Lower lobe of right lung (tissue), 2 donors: ENCODE results near the gene MAPT. TPM values are rescaled to one million over a fixed set of nuclear protein-coding genes. Genes with fewer than 3 reads are reported as not detected.

Source experiments
- ATAC-seq, 2 donors: fragments of 200-7000 bp; cut with Tn5 transposase; one replicate each; pipeline ENCODE4 v1.9.1; 2020 to 2022; ENCODE audit warnings: mild to moderate bottlenecking in 2 of 2, moderate library complexity in 2 of 2
- DNase-seq: peaks from one replicate; pipeline ENCODE4 v3.0.0-alpha.2; 2020
- H3K27ac ChIP-seq: fragments of 200-600 bp; one replicate; pipeline ENCODE4 v1.8.0; 2022
- H3K27me3 ChIP-seq: fragments of 200-600 bp; one replicate; pipeline ENCODE4 v1.8.0; 2022; ENCODE audit warnings: low read depth
- H3K36me3 ChIP-seq: fragments of 200-600 bp; one replicate; pipeline ENCODE4 v1.8.0; 2022; ENCODE audit warnings: mild to moderate bottlenecking
- H3K4me1 ChIP-seq: fragments of 200-600 bp; one replicate; pipeline ENCODE4 v1.8.0; 2022
- H3K4me3 ChIP-seq: fragments of 200-600 bp; one replicate; pipeline ENCODE4 v1.8.0; 2022; ENCODE audit warnings: mild to moderate bottlenecking
- H3K9me3 ChIP-seq: fragments of 200-600 bp; one replicate; pipeline ENCODE4 v1.8.0; 2022
- CTCF ChIP-seq: fragments of 200-600 bp; IDR thresholded peaks from one replicate; pipeline ENCODE4 v1.8.0; 2022; ENCODE audit warnings: antibody characterized with exemption, mild to moderate bottlenecking
- intact Hi-C: fragments of 100-400 bp; cut with DNase I; formaldehyde crosslinking; loops from one replicate; pipeline ENCODE4 v1.11.0; 2022
- total RNA-seq: library from RNA; stranded (reverse); fragmentation: NEBNext Ultra II Directional; extraction: Animal tissue kit (Norgen Biotek cat#: 25700); gene quantifications from one replicate; pipeline ENCODE4 v1.2.1, GENCODE V29; 2021
- donor health status: DM: no; HTN: yes; CAD: no; lungs with severe emphysema.

MAPT gene
- total RNA-seq, 1 donor from 2014 or later: 5.5 TPM

GRCh38 chr17:45976755-45977505 is 82.6 kb downstream of the MAPT start:
- ATAC-seq (no peak), DNase-seq (no peak)
- Histone ChIP-seq H3K27me3 (no peaks in the 10 kb centered on the region), H3K9me3 (no peaks in the 10 kb centered on the region), H3K36me3 (no peaks in the 10 kb centered on the region), H3K27ac (no peak overlapping the region), H3K4me3 (no peak overlapping the region), H3K4me1 (no peaks in the 10 kb centered on the region)
- intact Hi-C loops: no loop called here
- no peak for TF ChIP-seq CTCF

GRCh38 chr17:45977506-45977824 is 83.1 kb downstream of the MAPT start:
- Histone ChIP-seq H3K4me1 (no peaks in the 10 kb centered on the region), H3K36me3 (no peaks in the 10 kb centered on the region), H3K4me3 (no peak overlapping the region), H3K9me3 (no peaks in the 10 kb centered on the region), H3K27ac (no peak overlapping the region), H3K27me3 (no peaks in the 10 kb centered on the region)
- ATAC-seq (no peak), DNase-seq (no peak)
- intact Hi-C loops: no loop called here
- TF ChIP-seq CTCF: no peak

- intact Hi-C loops: no loop called here
- Histone ChIP-seq H3K27me3 (no peaks in the 10 kb centered on the region), H3K4me1 (no peaks in the 10 kb centered on the region), H3K27ac (no peak overlapping the region), H3K4me3 (no peak overlapping the region), H3K36me3 (no peaks in the 10 kb centered on the region), H3K9me3 (no peaks in the 10 kb centered on the region)
- no peak for TF ChIP-seq CTCF
- ATAC-seq (no peak), DNase-seq (no peak)
Observed at GRCh38 chr17:45977976-45978626, 83.7 kb downstream of the MAPT start.

- Histone ChIP-seq H3K4me1 (no peaks in the 10 kb centered on the region), H3K27me3 (no peaks in the 10 kb centered on the region), H3K4me3 (no peak overlapping the region), H3K27ac (no peak overlapping the region), H3K9me3 (no peaks in the 10 kb centered on the region), H3K36me3 (no peaks in the 10 kb centered on the region)
- DNase-seq (no peak), ATAC-seq (no peak)
- TF ChIP-seq CTCF: no peak
- intact Hi-C loops: no loop called here
Observed at GRCh38 chr17:45979137-45979536, 84.8 kb downstream of the MAPT start.

- no peaks in the 10 kb centered on the region for H3K36me3 ChIP-seq
- no peaks in the 10 kb centered on the region for H3K27me3 ChIP-seq
- H3K4me1 ChIP-seq: no peaks in the 10 kb centered on the region
- ATAC-seq (no peak), DNase-seq (no peak)
- no peak overlapping the region for H3K27ac ChIP-seq
- H3K4me3 ChIP-seq: no peak overlapping the region
- TF ChIP-seq CTCF: no peak
- H3K9me3 ChIP-seq: no peaks in the 10 kb centered on the region
- intact Hi-C loops: no loop called here
Observed at GRCh38 chr17:45980855-45981254, 86.5 kb downstream of the MAPT start.
